Panc1 (cell line): ENCODE data around the gene CLINT1. TPM values are rescaled to one million over a fixed set of nuclear protein-coding genes. Genes with fewer than 3 reads are reported as not detected.

ENCODE experiments used
- ATAC-seq: fragments of 200-7000 bp; cut with Tn5 transposase; 2 replicates; pipeline ENCODE4 v1.9.1; 2020; ENCODE audit warnings: mild to moderate bottlenecking, moderate library complexity
- BruUV-seq: library from RNA; stranded (reverse); fragments of 400-500 nt; replicated peaks from 2 replicates; lab custom pipeline; 2021; lab: Mats Ljungman, UMichigan
- CTCF ChIA-PET: fragments of 300-600 bp; sonication (Branson Sonifier 250); formaldehyde crosslinking; loops from one replicate; lab custom pipeline; 2022; ENCODE audit warnings: antibody characterized with exemption; lab: Charles Lee
- POLR2A ChIA-PET: fragments of 300-600 bp; sonication (Branson Sonifier 250); formaldehyde crosslinking; loops from one replicate; lab custom pipeline; 2022; ENCODE audit warnings: antibody characterized with exemption; lab: Charles Lee
- DNase-seq: peaks from one replicate; pipeline ENCODE4 v3.0.0-alpha.2; 2010; ENCODE audit warnings: low read depth, low spot score
- H3K27ac ChIP-seq: 2 replicates; pipeline ENCODE4 v1.5.1; 2011; ENCODE audit warnings: mild to moderate bottlenecking, low read length, inconsistent platforms
- H3K27me3 ChIP-seq: fragments of 200-500 bp; sonication (Bioruptor generic); 2 replicates; pipeline ENCODE4 v1.6.0; 2014; ENCODE audit warnings: low read length, inconsistent platforms; ENCODE audit not compliant: control insufficient read depth, insufficient read depth
- H3K36me3 ChIP-seq: fragments of 200-500 bp; sonication (Bioruptor generic); 2 replicates; pipeline ENCODE4 v1.5.1; 2014; ENCODE audit warnings: inconsistent platforms, mild to moderate bottlenecking, low read length, moderate library complexity; ENCODE audit not compliant: control insufficient read depth, insufficient read depth
- H3K4me1 ChIP-seq: 2 replicates; pipeline ENCODE4 v1.5.1; 2011; ENCODE audit warnings: inconsistent platforms, mild to moderate bottlenecking, low read length, moderate library complexity; ENCODE audit not compliant: control insufficient read depth, insufficient read depth
- H3K4me3 ChIP-seq, 2 experiments: 2 replicates each; pipeline ENCODE4 v1.5.1; 2011 to 2012; ENCODE audit warnings: low read depth in 2 of 2, low read length in 2 of 2, mild to moderate bottlenecking in 2 of 2, inconsistent platforms in 1 of 2, moderate library complexity in 1 of 2
- H3K9me3 ChIP-seq: fragments of 200-500 bp; sonication (Bioruptor generic); 2 replicates; pipeline ENCODE4 v1.5.1; 2014; ENCODE audit warnings: low read depth, mild to moderate bottlenecking, inconsistent platforms, low read length, moderate library complexity; ENCODE audit not compliant: control insufficient read depth, insufficient read depth
- POLR2AphosphoS5 ChIP-seq: IDR thresholded peaks from 2 replicates; pipeline ENCODE4 v1.6.1; 2012; ENCODE audit warnings: mild to moderate bottlenecking, low read depth, low read length, moderate library complexity
- SIN3A ChIP-seq: IDR thresholded peaks from 2 replicates; pipeline ENCODE4 v1.6.1; 2012; ENCODE audit warnings: low read depth, mild to moderate bottlenecking, low read length, moderate library complexity, borderline replicate concordance; ENCODE audit not compliant: insufficient read depth
- TCF7L2 ChIP-seq: IDR thresholded peaks from 2 replicates; pipeline ENCODE4 v1.6.1; 2011; ENCODE audit warnings: mild to moderate bottlenecking, low read depth, low read length, inconsistent platforms
- in situ Hi-C: cut with HindIII; loops from 2 replicates; pipeline ENCODE4 v1.10.0; 2016; ENCODE audit warnings: low sequenced_read_pairs, low pct_unique_long_range_greater_than_20kb
- intact Hi-C: fragments of 100-400 bp; cut with micrococcal nuclease; formaldehyde crosslinking; loops from one replicate; pipeline ENCODE4 v1.10.0; 2022; ENCODE audit not compliant: unreplicated experiment
- total RNA-seq: library from RNA; stranded (reverse); gene quantifications from one replicate; pipeline ENCODE4 v1.2.1, GENCODE V29; 2021; ENCODE audit not compliant: unreplicated experiment
- TF ChIP-seq, protein P1 (sequence below), 2 experiments: IDR thresholded peaks; 2 replicates each; pipeline ENCODE4 v1.6.1; 2011 to 2012; ENCODE audit warnings: low read depth in 2 of 2, control low read depth in 1 of 2, low read length in 1 of 2, mild to moderate bottlenecking in 1 of 2, moderate library complexity in 1 of 2; ENCODE audit not compliant: insufficient read depth in 1 of 2
- TF ChIP-seq, protein P2 (sequence below): fragments of 450-650 bp; IDR thresholded peaks from 2 replicates; pipeline ENCODE4 v1.5.1; 2017; ENCODE audit warnings: mild to moderate bottlenecking

CLINT1 gene
- total RNA-seq, 1 experiment from 2014 or later, result 81.6 TPM

DNA sequence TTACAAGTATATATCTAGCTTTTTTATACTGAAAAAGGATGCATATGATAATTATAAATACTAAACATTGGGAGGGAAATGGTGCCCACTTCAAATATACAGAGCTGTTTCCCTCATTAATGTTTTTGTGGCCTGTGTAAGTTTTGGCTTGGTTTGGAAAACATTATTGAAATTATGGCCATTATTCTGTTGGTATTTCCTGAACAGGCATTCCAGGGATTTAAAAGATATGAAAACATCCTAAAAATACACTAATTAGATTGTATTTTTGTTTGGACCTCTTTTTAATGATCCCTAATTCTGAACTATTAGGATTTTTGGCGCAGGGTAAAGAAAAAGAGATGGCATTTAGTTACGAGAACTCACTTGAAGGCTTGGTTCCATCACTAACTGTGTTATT, 50.9 kb downstream of the CLINT1 start:
- Histone ChIP-seq H3K9me3 (no peaks in the 10 kb centered on the region), H3K4me3 (no peak overlapping the region), H3K4me1 (no peaks in the 10 kb centered on the region), H3K27me3 (no peaks in the 10 kb centered on the region), H3K27ac (no peak overlapping the region), H3K36me3 (peaks cover 43% of the 10 kb centered on the region)
- CTCF ChIA-PET, result no interaction called here
- in situ Hi-C loops, result no loop called here
- DNase-seq (no peak), ATAC-seq (no peak)
- TF ChIP-seq TCF7L2, result no peak
- TF ChIP-seq, protein P1, sequence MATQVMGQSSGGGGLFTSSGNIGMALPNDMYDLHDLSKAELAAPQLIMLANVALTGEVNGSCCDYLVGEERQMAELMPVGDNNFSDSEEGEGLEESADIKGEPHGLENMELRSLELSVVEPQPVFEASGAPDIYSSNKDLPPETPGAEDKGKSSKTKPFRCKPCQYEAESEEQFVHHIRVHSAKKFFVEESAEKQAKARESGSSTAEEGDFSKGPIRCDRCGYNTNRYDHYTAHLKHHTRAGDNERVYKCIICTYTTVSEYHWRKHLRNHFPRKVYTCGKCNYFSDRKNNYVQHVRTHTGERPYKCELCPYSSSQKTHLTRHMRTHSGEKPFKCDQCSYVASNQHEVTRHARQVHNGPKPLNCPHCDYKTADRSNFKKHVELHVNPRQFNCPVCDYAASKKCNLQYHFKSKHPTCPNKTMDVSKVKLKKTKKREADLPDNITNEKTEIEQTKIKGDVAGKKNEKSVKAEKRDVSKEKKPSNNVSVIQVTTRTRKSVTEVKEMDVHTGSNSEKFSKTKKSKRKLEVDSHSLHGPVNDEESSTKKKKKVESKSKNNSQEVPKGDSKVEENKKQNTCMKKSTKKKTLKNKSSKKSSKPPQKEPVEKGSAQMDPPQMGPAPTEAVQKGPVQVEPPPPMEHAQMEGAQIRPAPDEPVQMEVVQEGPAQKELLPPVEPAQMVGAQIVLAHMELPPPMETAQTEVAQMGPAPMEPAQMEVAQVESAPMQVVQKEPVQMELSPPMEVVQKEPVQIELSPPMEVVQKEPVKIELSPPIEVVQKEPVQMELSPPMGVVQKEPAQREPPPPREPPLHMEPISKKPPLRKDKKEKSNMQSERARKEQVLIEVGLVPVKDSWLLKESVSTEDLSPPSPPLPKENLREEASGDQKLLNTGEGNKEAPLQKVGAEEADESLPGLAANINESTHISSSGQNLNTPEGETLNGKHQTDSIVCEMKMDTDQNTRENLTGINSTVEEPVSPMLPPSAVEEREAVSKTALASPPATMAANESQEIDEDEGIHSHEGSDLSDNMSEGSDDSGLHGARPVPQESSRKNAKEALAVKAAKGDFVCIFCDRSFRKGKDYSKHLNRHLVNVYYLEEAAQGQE (IDR thresholded peaks at IDR 0.05; ENCODE audit: insufficient read depth in 1 of 2, low read depth in 2 of 2, low read length in 1 of 2), result no peak
- TF ChIP-seq POLR2AphosphoS5, result no peak
- no peak for TF ChIP-seq SIN3A
- TF ChIP-seq, protein P2, sequence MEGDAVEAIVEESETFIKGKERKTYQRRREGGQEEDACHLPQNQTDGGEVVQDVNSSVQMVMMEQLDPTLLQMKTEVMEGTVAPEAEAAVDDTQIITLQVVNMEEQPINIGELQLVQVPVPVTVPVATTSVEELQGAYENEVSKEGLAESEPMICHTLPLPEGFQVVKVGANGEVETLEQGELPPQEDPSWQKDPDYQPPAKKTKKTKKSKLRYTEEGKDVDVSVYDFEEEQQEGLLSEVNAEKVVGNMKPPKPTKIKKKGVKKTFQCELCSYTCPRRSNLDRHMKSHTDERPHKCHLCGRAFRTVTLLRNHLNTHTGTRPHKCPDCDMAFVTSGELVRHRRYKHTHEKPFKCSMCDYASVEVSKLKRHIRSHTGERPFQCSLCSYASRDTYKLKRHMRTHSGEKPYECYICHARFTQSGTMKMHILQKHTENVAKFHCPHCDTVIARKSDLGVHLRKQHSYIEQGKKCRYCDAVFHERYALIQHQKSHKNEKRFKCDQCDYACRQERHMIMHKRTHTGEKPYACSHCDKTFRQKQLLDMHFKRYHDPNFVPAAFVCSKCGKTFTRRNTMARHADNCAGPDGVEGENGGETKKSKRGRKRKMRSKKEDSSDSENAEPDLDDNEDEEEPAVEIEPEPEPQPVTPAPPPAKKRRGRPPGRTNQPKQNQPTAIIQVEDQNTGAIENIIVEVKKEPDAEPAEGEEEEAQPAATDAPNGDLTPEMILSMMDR, result no peak
- POLR2A ChIA-PET, result no interaction called here
- no TSS peak for BruUV-seq
- intact Hi-C loops, result no loop called here

- POLR2A ChIA-PET, result no interaction called here
- ATAC-seq (no peak), DNase-seq (no peak)
- peaks cover 30% of the 10 kb centered on the region for H3K36me3 ChIP-seq
- H3K27me3 ChIP-seq, result no peaks in the 10 kb centered on the region
- no peak overlapping the region for H3K4me3 ChIP-seq
- no TSS peak for BruUV-seq
- in situ Hi-C loops (no loop called here), intact Hi-C loops (no loop called here)
- CTCF ChIA-PET, result no interaction called here
- H3K9me3 ChIP-seq, result no peaks in the 10 kb centered on the region
- no peak overlapping the region for H3K27ac ChIP-seq
- H3K4me1 ChIP-seq, result no peaks in the 10 kb centered on the region
- TF ChIP-seq SIN3A (no peak), POLR2AphosphoS5 (no peak), TCF7L2 (no peak)
- TF ChIP-seq, protein P1 (IDR thresholded peaks at IDR 0.05; ENCODE audit: insufficient read depth in 1 of 2, low read depth in 2 of 2, low read length in 1 of 2), result no peak
- TF ChIP-seq, protein P2, result no peak
These were observed 56.2 kb downstream of the CLINT1 start for GRCh38 chr5:157802736-157803135.
